ENCODE results near the gene TMEM154.

GRCh38 chr4:152687974-152688599 is 8.3 kb upstream of the TMEM154 start:
- no peak for TF ChIP-seq CTCF (IDR thresholded peaks at IDR 0.05 in 8 of 11, conservative IDR thresholded peaks at IDR 0.05 in 3 of 11)
- no peak for TF ChIP-seq POLR2AphosphoS5 (IDR thresholded peaks at IDR 0.05)
- no peak for TF ChIP-seq POLR2A (IDR thresholded peaks at IDR 0.05)

Data from spleen (tissue), 7 donors.